Heart left ventricle (tissue), 16 donors: ENCODE measurements around the gene SIGLEC10. TPM values are rescaled to one million over a fixed set of nuclear protein-coding genes. Genes with fewer than 3 reads are reported as not detected.

Experiments used
- ATAC-seq, 4 donors: fragments of 200-7000 bp; cut with Tn5 transposase; one replicate each; pipeline ENCODE4 v1.9.1; 2020 to 2022; ENCODE audit warnings: moderate library complexity in 4 of 4, mild to moderate bottlenecking in 3 of 4, moderate number of reproducible peaks in 1 of 4
- DNase-seq, 5 donors: peaks; one replicate each; pipeline ENCODE4 v3.0.0-alpha.2; 2020
- H3K27ac ChIP-seq, 12 donors: fragments of 200-600 bp; sonication (generic) in 4 of 12; one replicate each; pipeline versions ENCODE4 v1.5.0 to v1.8.0; 2016 to 2022; ENCODE audit warnings: mild to moderate bottlenecking in 2 of 12
- H3K27me3 ChIP-seq, 9 donors: fragments of 200-600 bp; sonication (generic) in 2 of 9; one replicate each; pipeline versions ENCODE4 v1.5.1 to v1.8.0; 2016 to 2022; ENCODE audit warnings: mild to moderate bottlenecking in 3 of 9
- H3K36me3 ChIP-seq, 9 donors: fragments of 200-600 bp; sonication (generic) in 2 of 9; one replicate each; pipeline versions ENCODE4 v1.5.0 to v1.8.0; 2018 to 2022; ENCODE audit warnings: mild to moderate bottlenecking in 2 of 9
- H3K4me1 ChIP-seq, 12 donors: fragments of 200-600 bp; sonication (generic) in 4 of 12; one replicate each; pipeline versions ENCODE4 v1.5.0 to v1.8.0; 2016 to 2022; ENCODE audit warnings: mild to moderate bottlenecking in 3 of 12
- H3K4me3 ChIP-seq, 12 donors: fragments of 200-600 bp; sonication (generic) in 4 of 12; one replicate each; pipeline versions ENCODE4 v1.5.0 to v1.8.0; 2017 to 2022; ENCODE audit warnings: mild to moderate bottlenecking in 9 of 12, moderate library complexity in 4 of 12
- H3K9me3 ChIP-seq, 12 donors: fragments of 200-600 bp; sonication (generic) in 4 of 12; one replicate each; pipeline versions ENCODE4 v1.5.0 to v1.8.0; 2016 to 2022; ENCODE audit warnings: mild to moderate bottlenecking in 1 of 12
- POLR2A ChIP-seq, 2 donors: fragments of 450-650 bp; IDR thresholded peaks; one replicate each; pipeline ENCODE4 v1.6.1; 2017; ENCODE audit warnings: antibody characterized with exemption in 2 of 2, mild to moderate bottlenecking in 2 of 2, moderate library complexity in 2 of 2
- WGBS, 4 donors: extraction: QIAGEN DNeasy Blood & Tissue Kit in 2 of 4; methylation state at CpG; one replicate each; pipeline versions ENCODE4 v1.1.5 to v1.1.7; 2013 to 2018; 5-methylcytosine and 5-hydroxymethylcytosine counted together
- intact Hi-C, 10 donors: fragments of 100-400 bp; cut with DNase I; formaldehyde crosslinking; loops; one replicate each; pipeline versions ENCODE4 v1.11.1 to v1.14.2; 2022
- polyA plus RNA-seq, 2 donors: library from polyadenylated mRNA; stranded (reverse); fragments of 200-250 nt; gene quantifications; one replicate each; pipeline ENCODE4 v1.2.3, GENCODE V29; 2013
- total RNA-seq, 9 donors: library from RNA; depleted of rRNA in 2 of 9; stranded (reverse); fragments of >200 nt in 2 of 9; fragmentation: NEBNext Ultra II Directional in 3 of 9; extraction: Animal tissue kit (Norgen Biotek cat#: 25700) in 3 of 9; gene quantifications; one replicate each; pipeline versions ENCODE4 v1.1.0 to v1.2.4, GENCODE V29; 2016 to 2023
- TF ChIP-seq, protein P1 (sequence below), 12 donors: fragments of 200-600 bp; sonication (generic) in 4 of 12; IDR thresholded peaks; one replicate each; pipeline versions ENCODE4 v1.5.0 to v1.8.0; 2018 to 2022; ENCODE audit warnings: antibody characterized with exemption in 12 of 12, mild to moderate bottlenecking in 5 of 12
- donor health status: ischemic (EF 13 %, LVEDD 7.1; RV severe dilation, severe dysfunction).
- donor health status: healthy with polysubstance abuse.
- donor health status: DM: no; HTN: yes; CAD: no.
- donor health status: DM: no; HTN: no; CAD: no.
- donor health status: ischemic (EF 25% LVEDD 6.9; RV normal size, moderate dysfunction).
- donor health status: ischemic (EF 25% LVEDD 5.7; RV mildly dilated, moderate dysfunction).
- donor health status: healthy.
- donor health status: DM: yes; HTN: yes; CAD: no.
- donor health status: ischemic (EF 35%, LVEDD 5.7; RV mildly dilated, moderate dysfunction).
- donor health status: nonischemic (EF 11% LVEDD 7.7; RV severe dilation, severe dysfunction).
- donor health status: DM: yes; HTN: yes; CAD: no.
- donor health status: PGD.
- donor health status: ischemic (EF 29% LVEDD 5.4; RV normal size, mild dysfunction).
- donor health status: nonischemic (EF 23%, LVEDD 6.1; RV moderate dilation, normal function).

The SIGLEC10 gene
- total and polyA plus RNA-seq, 11 donors, result 0.08 to 7.5 (median 0.58) TPM

DNA sequence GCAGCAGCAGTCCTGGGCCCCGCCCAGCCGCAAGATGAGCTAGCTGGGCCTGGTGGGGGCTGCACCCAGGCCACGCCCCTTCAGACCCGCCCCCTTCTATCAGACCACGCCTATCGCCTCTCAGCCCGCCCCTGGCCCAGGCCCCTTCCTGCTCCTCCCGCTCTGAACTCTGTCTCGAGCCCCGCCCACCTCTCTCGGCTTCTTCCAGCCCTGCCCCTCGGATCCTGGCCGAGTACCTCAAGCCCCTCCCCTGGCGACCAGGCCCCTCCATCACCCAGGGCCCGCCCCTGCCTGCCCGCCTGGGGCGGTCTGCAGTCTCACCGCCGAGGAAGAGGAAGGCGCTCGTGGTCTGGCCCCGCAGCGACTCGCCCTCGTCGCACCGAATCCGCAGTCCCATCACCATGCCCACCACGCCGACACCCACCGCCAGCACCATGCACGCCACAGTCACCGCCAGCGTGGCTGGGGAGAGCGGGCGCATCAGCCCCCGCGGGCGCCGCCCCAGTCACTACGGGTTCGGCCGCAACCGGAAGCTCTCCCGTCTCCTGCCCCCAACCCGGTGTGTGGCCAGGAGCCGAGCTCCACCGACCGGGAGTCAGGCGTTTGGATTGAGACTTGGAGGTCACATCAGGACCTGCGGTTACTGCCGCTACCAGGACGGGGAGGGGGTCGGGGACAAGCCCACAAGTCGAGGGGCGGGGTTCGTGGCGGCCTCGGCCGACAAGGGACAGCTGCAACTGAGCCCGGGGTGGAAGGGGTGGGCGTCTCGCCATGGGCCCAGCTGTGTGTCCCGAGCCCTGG lies 49.7 kb downstream of the SIGLEC10 start:
- DNase-seq (peak; percentile 99 to 100 (median 100)), ATAC-seq (peak; percentile 90 to 94 (median 94))
- Histone ChIP-seq H3K4me1 (peaks cover 2 to 43% (median 20%) of the 10 kb centered on the region in 12 donors), H3K36me3 (no peaks in the 10 kb centered on the region), H3K27me3 (no peaks in the 10 kb centered on the region), H3K4me3 (peak overlapping the region; percentile 61 to 94 (median 78)), H3K9me3 (no peaks in the 10 kb centered on the region), H3K27ac (peak overlapping the region; percentile 61 to 98 (median 96))
- TF ChIP-seq, protein P1, sequence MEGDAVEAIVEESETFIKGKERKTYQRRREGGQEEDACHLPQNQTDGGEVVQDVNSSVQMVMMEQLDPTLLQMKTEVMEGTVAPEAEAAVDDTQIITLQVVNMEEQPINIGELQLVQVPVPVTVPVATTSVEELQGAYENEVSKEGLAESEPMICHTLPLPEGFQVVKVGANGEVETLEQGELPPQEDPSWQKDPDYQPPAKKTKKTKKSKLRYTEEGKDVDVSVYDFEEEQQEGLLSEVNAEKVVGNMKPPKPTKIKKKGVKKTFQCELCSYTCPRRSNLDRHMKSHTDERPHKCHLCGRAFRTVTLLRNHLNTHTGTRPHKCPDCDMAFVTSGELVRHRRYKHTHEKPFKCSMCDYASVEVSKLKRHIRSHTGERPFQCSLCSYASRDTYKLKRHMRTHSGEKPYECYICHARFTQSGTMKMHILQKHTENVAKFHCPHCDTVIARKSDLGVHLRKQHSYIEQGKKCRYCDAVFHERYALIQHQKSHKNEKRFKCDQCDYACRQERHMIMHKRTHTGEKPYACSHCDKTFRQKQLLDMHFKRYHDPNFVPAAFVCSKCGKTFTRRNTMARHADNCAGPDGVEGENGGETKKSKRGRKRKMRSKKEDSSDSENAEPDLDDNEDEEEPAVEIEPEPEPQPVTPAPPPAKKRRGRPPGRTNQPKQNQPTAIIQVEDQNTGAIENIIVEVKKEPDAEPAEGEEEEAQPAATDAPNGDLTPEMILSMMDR (IDR thresholded peaks at IDR 0.05), result peak in 2 of 12 donors; percentile 8 to 9
- peak in 1 of 2 donors; percentile 67 for TF ChIP-seq POLR2A (IDR thresholded peaks at IDR 0.05)
- 1 to 3% (median 1%) methylated on average over 23 to 64 of the region's 64 CpGs for WGBS, 4 donors
- intact Hi-C loops, result loop anchor here in 6 of 10 donors (1.0 to 10.0 kb wide), 7 partner anchors 25 to 427 kb away; partner anchors contain the start of gene FPR3 (in 1 of the 6)

DNA sequence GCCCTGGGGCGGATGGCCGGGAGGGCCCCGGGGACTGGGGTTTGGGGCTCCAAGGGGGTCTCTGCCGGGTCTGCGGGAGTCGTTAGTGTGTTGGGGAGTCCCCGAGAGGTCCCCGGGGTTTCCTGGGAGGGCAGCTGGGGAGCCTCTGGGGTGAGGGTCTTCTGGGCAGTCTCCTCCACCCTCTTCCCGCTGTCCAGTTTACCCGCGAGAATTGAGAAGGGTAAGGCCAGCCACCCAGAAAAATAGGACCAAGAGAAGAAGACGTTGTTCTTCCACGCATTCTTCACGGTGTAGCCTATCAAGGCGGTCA lies 50.2 kb downstream of the SIGLEC10 start:
- peaks cover 2 to 43% (median 22%) of the 10 kb centered on the region in 12 donors for H3K4me1 ChIP-seq
- DNase-seq (peak in 4 of 5 donors; percentile 31 to 71 (median 48)), ATAC-seq (no peak)
- peak overlapping the region; percentile 64 to 94 (median 78) for H3K4me3 ChIP-seq
- H3K27me3 ChIP-seq, result no peaks in the 10 kb centered on the region
- intact Hi-C loops, result loop anchor here in 6 of 10 donors (1.0 to 10.0 kb wide), 6 partner anchors 27 to 428 kb away; partner anchors contain the start of gene FPR3 (in 1 of the 6)
- TF ChIP-seq POLR2A (IDR thresholded peaks at IDR 0.05), result peak; percentile 64 to 92
- TF ChIP-seq, protein P1 (IDR thresholded peaks at IDR 0.05), result no peak
- H3K27ac ChIP-seq, result peak overlapping the region; percentile 84 to 98 (median 96)
- H3K9me3 ChIP-seq, result no peaks in the 10 kb centered on the region
- H3K36me3 ChIP-seq, result no peaks in the 10 kb centered on the region
- WGBS, 4 donors, result 0 to 1% (median 1%) methylated on average over 1 to 15 of the region's 15 CpGs

DNA sequence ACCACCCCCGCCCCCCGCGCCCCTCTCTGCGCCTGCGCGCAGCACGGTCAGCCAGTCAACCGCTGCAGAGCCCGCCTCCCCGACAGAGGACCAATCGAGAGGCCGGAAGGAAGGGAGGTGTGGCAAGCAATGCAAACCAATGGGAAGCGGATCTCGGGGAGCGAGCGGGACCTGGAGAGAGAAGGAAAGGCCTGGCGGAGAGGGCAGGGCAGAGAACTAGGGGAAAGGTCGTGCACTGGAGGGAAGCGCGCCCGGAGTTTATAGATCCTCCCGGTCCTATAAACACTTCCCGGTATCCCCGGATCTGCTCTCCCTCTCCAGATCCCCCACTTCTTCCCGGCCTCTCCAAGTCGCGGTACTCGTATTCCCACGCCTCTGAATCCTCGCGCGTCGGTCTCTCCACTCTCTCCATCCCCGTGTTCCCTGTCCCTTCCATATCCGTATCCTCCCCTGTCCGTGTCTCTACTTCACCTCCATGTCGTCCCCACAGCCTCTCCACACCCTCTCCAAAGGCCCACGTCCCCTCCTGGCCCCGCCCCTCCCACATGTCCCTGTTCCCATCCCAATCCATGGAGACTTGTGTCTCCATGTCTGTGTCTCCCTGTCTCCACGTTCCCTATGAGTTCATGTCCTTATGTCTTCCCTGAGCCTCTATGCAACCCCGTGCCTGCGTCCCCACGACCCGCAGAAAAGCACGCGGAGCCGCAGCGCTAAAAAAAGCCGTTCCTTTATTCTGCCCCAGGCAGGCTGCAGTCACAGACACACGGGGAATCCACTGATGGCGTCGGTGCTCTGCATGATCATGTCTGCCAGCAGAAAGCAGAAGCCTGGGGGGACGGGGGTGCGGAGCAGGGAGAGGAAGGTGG lies 50.8 kb downstream of the SIGLEC10 start:
- Histone ChIP-seq H3K4me1 (peaks cover 2 to 39% (median 22%) of the 10 kb centered on the region in 12 donors), H3K9me3 (no peaks in the 10 kb centered on the region), H3K4me3 (peak overlapping the region; percentile 68 to 94 (median 78)), H3K36me3 (no peaks in the 10 kb centered on the region), H3K27me3 (no peaks in the 10 kb centered on the region), H3K27ac (peak overlapping the region; percentile 90 to 98 (median 96))
- 0 to 1% (median 0%) methylated on average over 46 to 54 of the region's 54 CpGs for WGBS, 4 donors
- intact Hi-C loops, result loop anchor here in 6 of 10 donors (1.0 to 10.0 kb wide), 6 partner anchors 27 to 428 kb away; partner anchors contain the start of gene FPR3 (in 1 of the 6)
- peak; percentile 76 to 88 (median 82) for ATAC-seq
- peak; percentile 99 to 100 (median 99) for DNase-seq
- TF ChIP-seq, protein P1 (IDR thresholded peaks at IDR 0.05), result no peak
- peak; percentile 63 to 88 for TF ChIP-seq POLR2A (IDR thresholded peaks at IDR 0.05)
